ENCODE results near the gene TUBB4B. TPM values are rescaled to one million over a fixed set of nuclear protein-coding genes. Genes with fewer than 3 reads are reported as not detected.

TUBB4B gene
- polyA plus RNA-seq, 2 of the 4 experiments (the other 2 are of a cell fraction), result 256 to 671 TPM

- Histone ChIP-seq H3K9me3 (no peaks in the 10 kb centered on the region), H3K4me2 (no peak overlapping the region), H3K4me3 (no peak overlapping the region), H3K27ac (peak overlapping the region in 1 of 2 experiments; percentile 44; a peak in 1 of 6 replicates), H3K4me1 (peaks cover 39% of the 10 kb centered on the region)
- FAIRE-seq (no peak), ATAC-seq (no peak), DNase-seq (ENCODE audit: low read depth in 1 of 2, low spot score in 1 of 2) (no peak)
- ChIA-PET POLR2A (no interaction called here), CTCF (interaction anchor here (0.6 to 8.6 kb wide), 7 partner anchors 10 to 205 kb away, joined by 3 to 71 read pairs (median 4); partner anchors contain the start of gene CYSRT1)
- 77% methylated on average over 31 of the region's 40 CpGs for WGBS (ENCODE audit: missing lambda C conversion rate)
- no peak for TF ChIP-seq ATOH8 (CRISPR knock-in tag; IDR thresholded peaks at IDR 0.05; ENCODE audit: low read depth)
- no peak for TF ChIP-seq MAFK (IDR thresholded peaks at IDR 0.05; ENCODE audit: partially characterized antibody)
- no peak for TF ChIP-seq HOXB5 (CRISPR knock-in tag; IDR thresholded peaks at IDR 0.05)
- no peak for TF ChIP-seq POLR2AphosphoS2 (conservative IDR thresholded peaks at IDR 0.05; ENCODE audit: low read length)
- no peak for TF ChIP-seq HOXA7 (CRISPR knock-in tag; IDR thresholded peaks at IDR 0.05)
- no peak for TF ChIP-seq CTCF (IDR thresholded peaks at IDR 0.05)
- no peak for TF ChIP-seq ZNF302 (CRISPR knock-in tag; IDR thresholded peaks at IDR 0.05)
- TF ChIP-seq EP300 (IDR thresholded peaks at IDR 0.05), result no peak
- no peak for TF ChIP-seq RFX5 (IDR thresholded peaks at IDR 0.05)
- no peak for TF ChIP-seq RAD21 (conservative IDR thresholded peaks at IDR 0.05 in 1 of 2, IDR thresholded peaks at IDR 0.05 in 1 of 2)
- no peak for TF ChIP-seq CBX8 (IDR thresholded peaks at IDR 0.05)
- TF ChIP-seq TP53 (CRISPR knock-in tag; IDR thresholded peaks at IDR 0.05), result no peak
- no peak for TF ChIP-seq EHMT2 (IDR thresholded peaks at IDR 0.05; ENCODE audit: low read depth)
Measured at GRCh38 chr9:137233143-137233980, 7.7 kb upstream of the TUBB4B start.

GRCh38 chr9:137234055-137234697 lies 6.9 kb upstream of the TUBB4B start:
- FAIRE-seq (no peak), DNase-seq (ENCODE audit: low read depth in 1 of 2, low spot score in 1 of 2) (no peak), ATAC-seq (no peak)
- H3K9me3 ChIP-seq, result no peaks in the 10 kb centered on the region
- H3K4me2 ChIP-seq, result no peak overlapping the region
- ChIA-PET POLR2A (no interaction called here), CTCF (interaction anchor here (1.1 to 8.6 kb wide), 8 partner anchors 10 to 205 kb away, joined by 3 to 71 read pairs (median 4); partner anchors contain the start of genes CYSRT1 and SSNA1)
- H3K27ac ChIP-seq, result peak overlapping the region in 1 of 2 experiments; percentile 44; a peak in 1 of 6 replicates
- peaks cover 47% of the 10 kb centered on the region for H3K4me1 ChIP-seq
- no peak for TF ChIP-seq KDM5A (IDR thresholded peaks at IDR 0.05)
- no peak for TF ChIP-seq ZFP36 (IDR thresholded peaks at IDR 0.05; ENCODE audit: borderline replicate concordance, partially characterized antibody)
- no peak for TF ChIP-seq CTCF (IDR thresholded peaks at IDR 0.05)
- TF ChIP-seq TP53 (CRISPR knock-in tag; IDR thresholded peaks at IDR 0.05), result no peak
- no peak for TF ChIP-seq ELK1 (IDR thresholded peaks at IDR 0.05; ENCODE audit: low read depth, low read length)
- TF ChIP-seq EHMT2 (IDR thresholded peaks at IDR 0.05; ENCODE audit: low read depth), result no peak
- no peak for TF ChIP-seq MAFK (IDR thresholded peaks at IDR 0.05; ENCODE audit: partially characterized antibody)
- TF ChIP-seq EP300 (IDR thresholded peaks at IDR 0.05), result no peak
- TF ChIP-seq JUN (IDR thresholded peaks at IDR 0.05), result no peak
- TF ChIP-seq HDAC2 (IDR thresholded peaks at IDR 0.05), result no peak
- TF ChIP-seq FOSL2 (IDR thresholded peaks at IDR 0.05), result no peak
- no peak for TF ChIP-seq FOSL2 (CRISPR knock-in tag; IDR thresholded peaks at IDR 0.05)
- TF ChIP-seq CHD4 (IDR thresholded peaks at IDR 0.05; ENCODE audit: borderline replicate concordance), result no peak
- no peak for TF ChIP-seq HOXA7 (CRISPR knock-in tag; IDR thresholded peaks at IDR 0.05)
- H3K4me3 ChIP-seq, result no peak overlapping the region
- 88% methylated on average over 30 of the region's 40 CpGs for WGBS (ENCODE audit: missing lambda C conversion rate)

Measured in A549 (cell line).